Measurements from ENCODE around the gene DEXI. TPM values are rescaled to one million over a fixed set of nuclear protein-coding genes. Genes with fewer than 3 reads are reported as not detected.

The DEXI gene
- total and polyA plus RNA-seq, 2 donors (not counting 1 experiment from before 2014, with no cell fraction given): 38.8 to 49.9 TPM

DNA sequence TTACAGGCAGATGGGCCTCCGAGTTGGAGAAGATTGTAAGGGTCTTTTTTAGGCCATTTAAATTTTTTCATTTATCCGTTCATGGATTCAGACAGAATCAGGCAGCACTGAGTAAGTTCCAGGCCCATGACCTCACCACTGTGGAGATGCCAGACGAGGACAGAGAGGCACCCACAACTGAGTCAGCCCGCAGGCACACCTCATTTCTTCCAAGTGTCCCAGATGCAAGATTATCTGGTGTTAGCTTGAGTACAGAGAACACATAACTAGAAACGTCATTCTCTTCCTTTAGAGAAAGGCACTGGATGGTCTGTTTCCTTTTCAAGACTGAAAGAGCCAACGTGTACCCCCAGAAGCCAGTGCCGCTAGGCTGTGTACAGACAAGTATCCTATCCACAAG lies 19.0 kb upstream of the DEXI start:
- Histone ChIP-seq H3K27me3 (ENCODE audit: control insufficient read depth, insufficient read depth, low read length) (no peaks in the 10 kb centered on the region), H3K36me3 (ENCODE audit: control insufficient read depth, insufficient read depth, low read length) (peaks cover 3% of the 10 kb centered on the region), H2AFZ (ENCODE audit: low read length) (no peak overlapping the region), H4K20me1 (ENCODE audit: control insufficient read depth, extremely low read depth, insufficient read depth, low read length) (no peaks in the 10 kb centered on the region), H3K4me2 (ENCODE audit: extremely low read depth, insufficient read depth, low read length) (peak overlapping the region; percentile 55), H3K4me1 (ENCODE audit: control insufficient read depth, extremely low read depth, insufficient read depth, low read length) (peaks cover 22% of the 10 kb centered on the region), H3K79me2 (ENCODE audit: control insufficient read depth, insufficient read depth, low read length) (no peaks in the 10 kb centered on the region), H3K27ac (ENCODE audit: insufficient read depth, low read length) (peak overlapping the region; percentile 51), H3K4me3 (replicated peaks in 1 of 4; ENCODE audit: control extremely low read depth in 1 of 4, insufficient read depth in 1 of 4, low read depth in 3 of 4, low read length in 4 of 4) (no peak overlapping the region), H3K9ac (ENCODE audit: insufficient read depth, low read length) (no peak overlapping the region), H3K9me3 (ENCODE audit: control insufficient read depth, insufficient read depth, low read depth, low read length) (no peaks in the 10 kb centered on the region)
- peak; percentile 86 to 96 for DNase-seq (ENCODE audit: low read depth in 2 of 2)
- TF ChIP-seq, protein P1, sequence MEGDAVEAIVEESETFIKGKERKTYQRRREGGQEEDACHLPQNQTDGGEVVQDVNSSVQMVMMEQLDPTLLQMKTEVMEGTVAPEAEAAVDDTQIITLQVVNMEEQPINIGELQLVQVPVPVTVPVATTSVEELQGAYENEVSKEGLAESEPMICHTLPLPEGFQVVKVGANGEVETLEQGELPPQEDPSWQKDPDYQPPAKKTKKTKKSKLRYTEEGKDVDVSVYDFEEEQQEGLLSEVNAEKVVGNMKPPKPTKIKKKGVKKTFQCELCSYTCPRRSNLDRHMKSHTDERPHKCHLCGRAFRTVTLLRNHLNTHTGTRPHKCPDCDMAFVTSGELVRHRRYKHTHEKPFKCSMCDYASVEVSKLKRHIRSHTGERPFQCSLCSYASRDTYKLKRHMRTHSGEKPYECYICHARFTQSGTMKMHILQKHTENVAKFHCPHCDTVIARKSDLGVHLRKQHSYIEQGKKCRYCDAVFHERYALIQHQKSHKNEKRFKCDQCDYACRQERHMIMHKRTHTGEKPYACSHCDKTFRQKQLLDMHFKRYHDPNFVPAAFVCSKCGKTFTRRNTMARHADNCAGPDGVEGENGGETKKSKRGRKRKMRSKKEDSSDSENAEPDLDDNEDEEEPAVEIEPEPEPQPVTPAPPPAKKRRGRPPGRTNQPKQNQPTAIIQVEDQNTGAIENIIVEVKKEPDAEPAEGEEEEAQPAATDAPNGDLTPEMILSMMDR (conservative IDR thresholded peaks at IDR 0.05 in 1 of 2, IDR thresholded peaks at IDR 0.05 in 1 of 2; ENCODE audit: low read depth in 1 of 2, low read length in 2 of 2): no peak
- TF ChIP-seq EZH2 (IDR thresholded peaks at IDR 0.05; ENCODE audit: low read length, missing control alignments): no peak

DNA sequence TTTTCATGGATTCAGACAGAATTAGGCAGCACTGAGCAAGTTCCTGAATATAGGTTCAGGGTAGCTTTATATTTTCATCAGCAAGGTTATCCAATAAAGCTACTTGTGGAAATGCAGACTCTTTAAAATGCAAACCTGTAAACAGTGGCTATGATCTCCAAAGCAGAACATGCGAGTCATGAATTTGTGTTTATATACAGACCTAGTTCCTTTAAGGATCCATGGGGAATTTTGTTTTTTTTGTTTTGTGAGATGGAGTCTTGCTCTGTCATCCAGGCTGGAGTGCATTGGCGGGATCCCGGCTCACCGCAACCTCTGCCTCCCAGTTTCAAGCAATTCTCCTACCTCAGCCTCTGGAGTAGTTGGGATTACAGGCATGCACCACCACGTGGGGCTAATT lies 16.9 kb upstream of the DEXI start:
- H3K4me3 ChIP-seq (replicated peaks in 1 of 4; ENCODE audit: control extremely low read depth in 1 of 4, insufficient read depth in 1 of 4, low read depth in 3 of 4, low read length in 4 of 4): no peak overlapping the region
- H3K9ac ChIP-seq (ENCODE audit: insufficient read depth, low read length): no peak overlapping the region
- H3K9me3 ChIP-seq (ENCODE audit: control insufficient read depth, insufficient read depth, low read depth, low read length): no peaks in the 10 kb centered on the region
- H2AFZ ChIP-seq (ENCODE audit: low read length): no peak overlapping the region
- no peak overlapping the region for H3K4me2 ChIP-seq (ENCODE audit: extremely low read depth, insufficient read depth, low read length)
- H3K36me3 ChIP-seq (ENCODE audit: control insufficient read depth, insufficient read depth, low read length): peaks cover 3% of the 10 kb centered on the region
- H3K4me1 ChIP-seq (ENCODE audit: control insufficient read depth, extremely low read depth, insufficient read depth, low read length): peaks cover 18% of the 10 kb centered on the region
- no peak overlapping the region for H3K27ac ChIP-seq (ENCODE audit: insufficient read depth, low read length)
- H4K20me1 ChIP-seq (ENCODE audit: control insufficient read depth, extremely low read depth, insufficient read depth, low read length): no peaks in the 10 kb centered on the region
- TF ChIP-seq, protein P1 (conservative IDR thresholded peaks at IDR 0.05 in 1 of 2, IDR thresholded peaks at IDR 0.05 in 1 of 2; ENCODE audit: low read depth in 1 of 2, low read length in 2 of 2): no peak
- no peak for TF ChIP-seq EZH2 (IDR thresholded peaks at IDR 0.05; ENCODE audit: low read length, missing control alignments)
- peak; percentile 42 to 69 for DNase-seq (ENCODE audit: low read depth in 2 of 2)
- H3K27me3 ChIP-seq (ENCODE audit: control insufficient read depth, insufficient read depth, low read length): no peaks in the 10 kb centered on the region
- H3K79me2 ChIP-seq (ENCODE audit: control insufficient read depth, insufficient read depth, low read length): peaks cover 6% of the 10 kb centered on the region

DNA sequence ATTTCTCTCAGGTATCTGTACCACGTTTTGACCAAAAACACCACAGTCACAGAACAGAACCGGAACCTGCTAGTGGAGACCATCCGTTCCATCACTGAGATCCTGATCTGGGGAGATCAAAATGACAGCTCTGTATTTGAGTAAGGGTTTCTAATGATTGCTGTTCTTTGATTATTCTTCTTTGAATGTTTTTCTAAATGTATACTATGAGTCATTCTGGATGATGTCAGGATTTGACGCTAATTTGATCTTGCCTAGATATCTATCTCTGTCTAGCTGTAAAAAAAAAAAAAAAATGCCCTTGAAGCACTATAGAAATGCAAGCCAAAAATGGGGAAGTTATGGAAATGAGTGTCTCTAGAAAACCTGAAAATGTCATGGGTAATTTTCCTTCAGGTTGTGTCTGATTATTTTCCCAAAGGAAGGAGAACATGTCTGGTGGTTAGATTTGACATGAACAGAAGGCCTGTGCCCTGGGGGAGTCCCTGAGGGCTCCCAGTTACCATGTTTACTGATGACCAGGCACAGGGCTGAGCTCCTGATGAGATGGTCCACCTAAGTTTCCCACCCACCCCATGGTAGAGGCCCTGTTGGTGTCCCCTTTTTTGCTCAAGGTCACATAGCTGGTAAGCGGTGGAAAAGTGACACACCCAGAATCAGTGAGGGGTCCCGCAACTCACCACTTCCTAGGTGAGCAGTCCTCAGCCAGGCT lies 15.7 kb upstream of the DEXI start:
- Histone ChIP-seq H3K27me3 (ENCODE audit: control insufficient read depth, insufficient read depth, low read length) (no peaks in the 10 kb centered on the region), H3K4me1 (ENCODE audit: control insufficient read depth, extremely low read depth, insufficient read depth, low read length) (peaks cover 18% of the 10 kb centered on the region), H3K4me2 (ENCODE audit: extremely low read depth, insufficient read depth, low read length) (peak overlapping the region; percentile 15), H3K36me3 (ENCODE audit: control insufficient read depth, insufficient read depth, low read length) (peaks cover 3% of the 10 kb centered on the region), H3K27ac (ENCODE audit: insufficient read depth, low read length) (no peak overlapping the region), H3K4me3 (replicated peaks in 1 of 4; ENCODE audit: control extremely low read depth in 1 of 4, insufficient read depth in 1 of 4, low read depth in 3 of 4, low read length in 4 of 4) (no peak overlapping the region), H3K9ac (ENCODE audit: insufficient read depth, low read length) (no peak overlapping the region), H4K20me1 (ENCODE audit: control insufficient read depth, extremely low read depth, insufficient read depth, low read length) (no peaks in the 10 kb centered on the region), H3K9me3 (ENCODE audit: control insufficient read depth, insufficient read depth, low read depth, low read length) (no peaks in the 10 kb centered on the region), H3K79me2 (ENCODE audit: control insufficient read depth, insufficient read depth, low read length) (peaks cover 6% of the 10 kb centered on the region), H2AFZ (ENCODE audit: low read length) (no peak overlapping the region)
- peak; percentile 58 to 59 for DNase-seq (ENCODE audit: low read depth in 2 of 2)
- no peak for TF ChIP-seq EZH2 (IDR thresholded peaks at IDR 0.05; ENCODE audit: low read length, missing control alignments)
